Panc1 (cell line): ENCODE measurements around the gene MUC22. TPM values are rescaled to one million over a fixed set of nuclear protein-coding genes. Genes with fewer than 3 reads are reported as not detected.

Experiments used
- ATAC-seq: fragments of 200-7000 bp; cut with Tn5 transposase; 2 replicates; pipeline ENCODE4 v1.9.1; 2020; ENCODE audit warnings: mild to moderate bottlenecking, moderate library complexity
- BruUV-seq: library from RNA; stranded (reverse); fragments of 400-500 nt; replicated peaks from 2 replicates; lab custom pipeline; 2021; lab: Mats Ljungman, UMichigan
- CTCF ChIA-PET: fragments of 300-600 bp; sonication (Branson Sonifier 250); formaldehyde crosslinking; loops from one replicate; lab custom pipeline; 2022; ENCODE audit warnings: antibody characterized with exemption; lab: Charles Lee
- POLR2A ChIA-PET: fragments of 300-600 bp; sonication (Branson Sonifier 250); formaldehyde crosslinking; loops from one replicate; lab custom pipeline; 2022; ENCODE audit warnings: antibody characterized with exemption; lab: Charles Lee
- DNase-seq: peaks from one replicate; pipeline ENCODE4 v3.0.0-alpha.2; 2010; ENCODE audit warnings: low read depth, low spot score
- H3K27ac ChIP-seq: 2 replicates; pipeline ENCODE4 v1.5.1; 2011; ENCODE audit warnings: mild to moderate bottlenecking, low read length, inconsistent platforms
- H3K27me3 ChIP-seq: fragments of 200-500 bp; sonication (Bioruptor generic); 2 replicates; pipeline ENCODE4 v1.6.0; 2014; ENCODE audit warnings: low read length, inconsistent platforms; ENCODE audit not compliant: control insufficient read depth, insufficient read depth
- H3K36me3 ChIP-seq: fragments of 200-500 bp; sonication (Bioruptor generic); 2 replicates; pipeline ENCODE4 v1.5.1; 2014; ENCODE audit warnings: inconsistent platforms, mild to moderate bottlenecking, low read length, moderate library complexity; ENCODE audit not compliant: control insufficient read depth, insufficient read depth
- H3K4me1 ChIP-seq: 2 replicates; pipeline ENCODE4 v1.5.1; 2011; ENCODE audit warnings: inconsistent platforms, mild to moderate bottlenecking, low read length, moderate library complexity; ENCODE audit not compliant: control insufficient read depth, insufficient read depth
- H3K4me3 ChIP-seq, 2 experiments: 2 replicates each; pipeline ENCODE4 v1.5.1; 2011 to 2012; ENCODE audit warnings: low read depth in 2 of 2, low read length in 2 of 2, mild to moderate bottlenecking in 2 of 2, inconsistent platforms in 1 of 2, moderate library complexity in 1 of 2
- H3K9me3 ChIP-seq: fragments of 200-500 bp; sonication (Bioruptor generic); 2 replicates; pipeline ENCODE4 v1.5.1; 2014; ENCODE audit warnings: low read depth, mild to moderate bottlenecking, inconsistent platforms, low read length, moderate library complexity; ENCODE audit not compliant: control insufficient read depth, insufficient read depth
- CTCF ChIP-seq: fragments of 450-650 bp; IDR thresholded peaks from 2 replicates; pipeline ENCODE4 v1.5.1; 2017; ENCODE audit warnings: mild to moderate bottlenecking
- POLR2AphosphoS5 ChIP-seq: IDR thresholded peaks from 2 replicates; pipeline ENCODE4 v1.6.1; 2012; ENCODE audit warnings: mild to moderate bottlenecking, low read depth, low read length, moderate library complexity
- REST ChIP-seq, 2 experiments: IDR thresholded peaks; 2 replicates each; pipeline ENCODE4 v1.6.1; 2011 to 2012; ENCODE audit warnings: low read depth in 2 of 2, control low read depth in 1 of 2, low read length in 1 of 2, mild to moderate bottlenecking in 1 of 2, moderate library complexity in 1 of 2; ENCODE audit not compliant: insufficient read depth in 1 of 2
- SIN3A ChIP-seq: IDR thresholded peaks from 2 replicates; pipeline ENCODE4 v1.6.1; 2012; ENCODE audit warnings: low read depth, mild to moderate bottlenecking, low read length, moderate library complexity, borderline replicate concordance; ENCODE audit not compliant: insufficient read depth
- TCF7L2 ChIP-seq: IDR thresholded peaks from 2 replicates; pipeline ENCODE4 v1.6.1; 2011; ENCODE audit warnings: mild to moderate bottlenecking, low read depth, low read length, inconsistent platforms
- in situ Hi-C: cut with HindIII; loops from 2 replicates; pipeline ENCODE4 v1.10.0; 2016; ENCODE audit warnings: low sequenced_read_pairs, low pct_unique_long_range_greater_than_20kb
- intact Hi-C: fragments of 100-400 bp; cut with micrococcal nuclease; formaldehyde crosslinking; loops from one replicate; pipeline ENCODE4 v1.10.0; 2022; ENCODE audit not compliant: unreplicated experiment
- total RNA-seq: library from RNA; stranded (reverse); gene quantifications from one replicate; pipeline ENCODE4 v1.2.1, GENCODE V29; 2021; ENCODE audit not compliant: unreplicated experiment

Gene MUC22
- total RNA-seq, 1 experiment from 2014 or later, result not detected

GRCh38 chr6:31033075-31033474, 22.8 kb downstream of the MUC22 start:
- CTCF ChIA-PET, result no interaction called here
- BruUV-seq, result no TSS peak

GRCh38 chr6:31035862-31036497, 25.7 kb downstream of the MUC22 start:
- DNase-seq (no peak), ATAC-seq (no peak)
- intact Hi-C loops (no loop called here), in situ Hi-C loops (no loop called here)
- Histone ChIP-seq H3K27me3 (no peaks in the 10 kb centered on the region), H3K4me3 (no peak overlapping the region), H3K4me1 (peaks cover under 1% of the 10 kb centered on the region), H3K27ac (no peak overlapping the region), H3K36me3 (no peaks in the 10 kb centered on the region), H3K9me3 (no peaks in the 10 kb centered on the region)
- ChIA-PET CTCF (interaction anchor here (0.8 kb wide), 1 partner anchor 94 kb away, joined by 5 read pairs; no protein-coding TSS in a partner anchor), POLR2A (no interaction called here)
- no TSS peak for BruUV-seq
- TF ChIP-seq POLR2AphosphoS5, result no peak
- TF ChIP-seq REST (IDR thresholded peaks at IDR 0.05; ENCODE audit: insufficient read depth in 1 of 2, low read depth in 2 of 2, low read length in 1 of 2), result no peak
- TF ChIP-seq CTCF, result no peak
- no peak for TF ChIP-seq SIN3A
- no peak for TF ChIP-seq TCF7L2

More at GRCh38 chr6:31033075-31033474, 22.8 kb downstream of the MUC22 start:
- no peaks in the 10 kb centered on the region for H3K27me3 ChIP-seq
- no peak overlapping the region for H3K27ac ChIP-seq
- no peak overlapping the region for H3K4me3 ChIP-seq
- POLR2A ChIA-PET, result no interaction called here
- no peak for DNase-seq
- no peaks in the 10 kb centered on the region for H3K9me3 ChIP-seq
- in situ Hi-C loops (no loop called here), intact Hi-C loops (no loop called here)
- no peak for ATAC-seq
- no peaks in the 10 kb centered on the region for H3K4me1 ChIP-seq
- no peaks in the 10 kb centered on the region for H3K36me3 ChIP-seq
- TF ChIP-seq SIN3A (no peak), CTCF (no peak), POLR2AphosphoS5 (no peak), TCF7L2 (no peak), REST (IDR thresholded peaks at IDR 0.05; ENCODE audit: insufficient read depth in 1 of 2, low read depth in 2 of 2, low read length in 1 of 2) (no peak)
